Forelimb muscle (tissue), 1 donor: ENCODE results near the gene G3BP2. TPM values are rescaled to one million over a fixed set of nuclear protein-coding genes. Genes with fewer than 3 reads are reported as not detected.

Source experiments
- DNase-seq: peaks from one replicate; pipeline ENCODE4 v3.0.0-alpha.2; 2013; ENCODE audit warnings: low read depth
- polyA plus RNA-seq: library from polyadenylated mRNA; unstranded; fragments of 120-200 nt; gene quantifications from one replicate; pipeline ENCODE4 v1.2.1, GENCODE V29; 2013; ENCODE audit not compliant: insufficient read length

G3BP2 gene
- polyA plus RNA-seq, 1 donor: 152 TPM

GRCh38 chr4:75639124-75639695, 34.0 kb downstream of the G3BP2 start:
- DNase-seq: no peak

- DNase-seq: no peak
Observed at GRCh38 chr4:75637827-75638226, 35.4 kb downstream of the G3BP2 start.

DNA sequence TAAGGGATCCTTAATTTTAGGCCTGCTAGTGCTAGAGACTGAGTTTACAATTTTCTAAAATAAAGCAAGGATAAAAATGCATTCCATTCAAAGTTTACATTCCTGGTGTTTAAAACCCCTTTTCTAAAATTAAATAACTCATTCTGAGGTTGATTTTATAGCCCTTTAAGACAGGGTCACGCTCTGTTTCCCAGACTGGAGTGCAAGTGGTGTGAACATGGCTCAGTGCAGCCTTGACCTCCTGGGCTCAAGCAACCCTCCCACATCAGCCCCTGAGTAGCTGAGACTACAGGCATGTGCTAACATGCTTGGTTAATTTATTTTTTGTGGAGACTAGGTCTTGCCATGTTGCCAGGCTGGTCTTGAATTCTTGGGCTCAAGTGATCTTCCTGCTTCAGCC, 36.0 kb downstream of the G3BP2 start:
- DNase-seq: no peak

- DNase-seq: no peak
Observed at GRCh38 chr4:75634951-75635350, 38.3 kb downstream of the G3BP2 start.

DNA sequence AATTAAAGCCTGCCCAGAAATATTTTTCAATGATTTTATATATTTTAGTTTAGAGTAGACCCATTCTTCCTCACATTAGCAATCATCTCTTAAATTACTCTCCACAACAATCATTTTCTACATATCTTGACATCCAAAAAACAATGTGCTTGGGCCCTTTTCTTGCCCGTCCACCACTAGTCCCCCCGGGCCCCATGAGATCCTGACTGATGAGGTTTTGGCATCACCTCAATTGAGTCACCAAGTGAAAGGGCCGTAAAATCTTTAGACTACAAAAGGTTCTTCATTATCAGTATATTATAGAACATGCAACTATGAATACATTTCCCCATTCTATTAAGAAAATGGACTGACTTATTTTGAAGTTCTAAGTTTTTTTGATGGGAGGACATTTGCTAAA, 38.9 kb downstream of the G3BP2 start:
- DNase-seq: no peak

DNA sequence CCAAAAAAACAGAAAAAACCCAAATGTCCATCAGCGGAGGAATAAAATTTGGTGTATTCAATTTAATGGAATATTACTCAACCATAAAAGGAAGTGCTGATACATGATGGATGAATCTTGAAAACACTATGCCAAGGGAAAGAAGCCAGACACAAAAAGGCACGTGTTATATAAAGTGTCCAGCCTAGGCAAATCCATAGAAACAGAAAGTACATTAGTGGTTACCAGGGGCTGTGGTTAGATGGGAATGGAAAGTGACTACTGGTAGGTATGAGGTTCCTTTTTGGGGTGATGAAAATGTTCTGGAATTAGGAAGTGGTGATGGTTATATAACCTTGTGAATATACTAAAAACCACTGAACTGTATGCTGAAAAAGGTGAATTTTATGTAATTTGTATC, 39.4 kb downstream of the G3BP2 start:
- DNase-seq: no peak

- no peak for DNase-seq
Observed at GRCh38 chr4:75630937-75631329, 42.3 kb downstream of the G3BP2 start.

DNA sequence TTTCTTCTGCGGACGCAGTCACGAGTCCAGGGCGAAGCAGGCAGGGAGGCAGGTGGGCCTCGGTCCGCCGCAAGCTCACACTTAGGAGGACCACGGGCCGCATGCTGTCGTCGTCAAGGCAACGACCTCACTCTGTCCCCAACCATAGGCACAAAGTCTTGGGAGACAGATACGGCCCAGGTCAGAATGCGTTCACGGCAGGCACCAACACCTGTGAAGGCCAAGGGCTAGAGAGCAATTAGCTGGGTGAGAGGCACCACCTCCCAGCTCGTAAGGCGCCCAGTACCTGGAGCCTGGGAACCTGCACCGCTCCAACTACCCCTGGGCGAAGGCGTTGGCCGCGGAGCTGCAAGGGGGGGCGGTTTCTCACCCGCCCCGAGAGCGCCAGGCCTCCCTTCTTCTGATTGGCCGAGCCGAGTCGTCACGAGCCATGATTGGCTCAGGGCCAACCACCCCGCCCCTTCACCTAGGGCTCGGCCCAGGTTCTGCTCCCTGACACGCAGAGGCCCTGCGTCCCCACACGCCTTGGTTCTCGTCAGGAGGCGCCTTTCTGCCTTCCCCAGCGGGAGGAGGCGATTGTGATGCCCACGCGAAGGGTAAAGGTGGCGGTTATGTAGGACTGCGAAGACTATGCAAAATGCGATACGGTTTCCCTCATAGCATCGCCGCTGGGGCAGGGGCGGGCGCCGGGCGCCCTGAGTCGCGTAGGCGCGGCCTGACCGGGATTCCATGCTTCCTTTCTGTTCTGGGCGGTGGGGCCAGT, 42.9 kb downstream of the G3BP2 start, which contains the start of gene CDKL2:
TSS of gene CDKL2 (minus strand) at position 355 of the 763 bp plus-strand sequence. CDS start 4,540 bp downstream, outside the sequence.
- no peak for DNase-seq

DNA sequence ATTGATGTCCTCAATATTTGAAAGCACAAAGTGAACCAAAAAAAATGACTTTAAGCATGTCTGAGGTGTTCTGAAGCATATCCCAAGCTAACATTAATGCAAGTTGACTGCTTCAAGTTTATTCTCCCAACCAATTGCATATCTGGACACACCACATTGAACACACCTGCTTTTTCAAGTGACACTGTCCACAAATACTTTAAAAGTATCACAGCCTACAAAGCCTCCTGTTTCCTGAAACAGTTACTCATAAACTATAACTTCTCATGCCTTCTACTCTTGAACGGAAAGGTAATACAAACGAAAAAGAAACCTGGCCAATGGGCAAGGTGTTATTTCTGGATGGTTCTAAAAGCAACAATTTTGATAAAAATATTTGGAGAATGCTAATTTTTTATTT, 44.0 kb downstream of the G3BP2 start:
- DNase-seq: no peak

- DNase-seq: no peak
Observed at GRCh38 chr4:75623026-75623425, 50.2 kb downstream of the G3BP2 start.

- no peak for DNase-seq
Observed at GRCh38 chr4:75621715-75622114, 51.5 kb downstream of the G3BP2 start.

DNA sequence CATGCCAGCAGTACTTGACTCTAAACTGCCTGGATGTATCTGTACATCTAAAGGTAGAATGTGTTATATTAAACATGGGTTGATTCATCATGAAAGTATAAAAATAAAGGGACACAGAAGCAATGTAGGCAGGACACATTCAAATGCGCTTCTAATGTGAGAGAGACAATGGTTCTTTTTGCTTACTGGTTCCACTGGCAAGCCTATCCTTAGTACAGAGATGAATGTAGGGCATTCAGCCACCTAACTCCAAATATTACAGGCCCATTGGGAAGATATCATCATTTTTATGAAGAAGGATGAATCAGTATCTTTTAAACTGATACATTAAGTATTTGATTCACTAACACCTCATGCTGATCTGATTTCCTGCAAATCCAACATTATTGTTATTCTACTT, 60.9 kb downstream of the G3BP2 start:
- no peak for DNase-seq

DNA sequence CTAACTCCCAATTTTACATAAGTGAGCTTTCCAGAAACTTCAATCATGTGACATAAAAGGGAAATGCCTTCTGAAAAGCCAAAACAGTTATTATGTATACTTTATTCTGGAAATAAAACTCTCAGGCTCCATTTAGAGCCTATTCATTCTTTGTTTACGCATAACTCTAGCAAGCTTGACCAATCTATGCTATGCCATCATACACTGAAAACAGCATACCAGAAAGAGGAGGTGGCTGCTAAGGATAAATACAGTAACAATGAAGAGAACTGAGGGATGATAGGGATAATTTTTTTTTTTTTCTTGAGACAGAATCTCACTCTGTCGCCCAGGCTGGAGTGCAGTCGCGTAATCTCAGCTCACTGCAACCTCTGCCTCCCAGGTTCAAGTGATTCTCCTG, 67.3 kb downstream of the G3BP2 start:
- DNase-seq: no peak

- DNase-seq: no peak
Observed at GRCh38 chr4:75599647-75600046, 73.6 kb downstream of the G3BP2 start.

- DNase-seq: no peak
Observed at GRCh38 chr4:75598390-75598789, 74.8 kb downstream of the G3BP2 start.

DNA sequence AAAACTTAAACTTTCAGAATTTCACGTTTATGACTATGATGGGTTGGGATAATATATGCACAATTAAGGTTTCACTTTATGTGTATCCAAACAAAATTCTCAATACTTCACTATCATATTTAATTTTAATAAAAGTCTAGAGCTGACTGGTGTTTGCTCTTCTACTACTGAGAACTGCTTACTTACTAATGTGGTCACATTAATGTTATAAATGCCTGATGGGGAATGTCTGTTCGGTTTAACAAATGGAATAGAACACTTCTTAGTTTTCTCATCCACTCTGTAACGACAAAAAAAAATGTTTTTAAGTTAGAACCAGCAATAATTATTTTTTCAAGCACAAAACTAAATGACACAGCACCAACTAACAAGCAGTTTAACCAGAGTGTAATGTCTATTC, 77.2 kb downstream of the G3BP2 start:
- DNase-seq: no peak

DNA sequence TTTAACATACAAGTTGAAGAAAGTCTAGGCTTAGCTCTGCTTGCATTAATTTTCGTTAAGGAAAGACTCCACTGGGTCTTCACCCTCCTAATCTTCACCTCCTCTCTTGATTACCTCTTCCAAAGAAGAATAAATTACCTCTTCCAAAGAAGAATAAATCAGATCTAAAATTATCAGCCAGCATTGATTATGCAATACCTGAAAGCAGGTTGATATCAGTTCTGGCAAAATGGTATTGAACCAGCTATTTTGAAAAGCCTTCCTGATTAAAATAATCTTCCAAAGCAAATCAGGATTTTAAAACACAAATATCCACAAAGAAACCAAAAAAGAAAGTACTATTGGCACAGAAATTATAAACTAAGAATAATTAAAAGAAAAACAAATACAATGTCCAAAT, 79.8 kb downstream of the G3BP2 start:
- no peak for DNase-seq

Other genes with a start within 250 kb of the G3BP2 start
- 22.7 TPM for gene RCHY1, start 159.0 kb downstream of the G3BP2 start, polyA plus RNA-seq
- gene THAP6, start 158.9 kb downstream of the G3BP2 start, polyA plus RNA-seq: 16.0 TPM
- gene ODAPH, start 117.3 kb downstream of the G3BP2 start, polyA plus RNA-seq: 0.25 TPM
- 0.14 TPM for gene CDKL2, start 42.9 kb downstream of the G3BP2 start, polyA plus RNA-seq
- gene USO1, start 51.2 kb upstream of the G3BP2 start, polyA plus RNA-seq: 236 TPM
- gene PPEF2, start 229.0 kb upstream of the G3BP2 start, polyA plus RNA-seq: 0.30 TPM